ENCODE results near the gene ORMDL1.

Gene ORMDL1

GRCh38 chr2:189798312-189799029 is 14.3 kb upstream of the ORMDL1 start:
- peak; percentile 61 for TF ChIP-seq CTCF (IDR thresholded peaks at IDR 0.05; ENCODE audit: borderline replicate concordance, extremely low read depth, low read length, poor library complexity, severe bottlenecking)
- TF ChIP-seq EZH2 (IDR thresholded peaks at IDR 0.05; ENCODE audit: borderline replicate concordance, low read depth, low read length, severe bottlenecking) = no peak
- ATAC-seq (ENCODE audit: insufficient read depth, low read depth) = peak; percentile 83
- Histone ChIP-seq H4K20me1 (ENCODE audit: insufficient read depth, low read length) (peaks cover 4% of the 10 kb centered on the region; the same call in 1 of the 2 replicates), H3K4me2 (ENCODE audit: insufficient read depth, low read length) (no peak overlapping the region), H3K36me3 (ENCODE audit: insufficient read depth, low read length) (peaks cover 79% of the 10 kb centered on the region), H3K27ac (ENCODE audit: low read length) (no peak overlapping the region), H3K4me1 (ENCODE audit: insufficient read depth, low read length) (no peaks in the 10 kb centered on the region), H3K4me3 (ENCODE audit: low read depth in 1 of 2, low read length in 2 of 2) (no peak overlapping the region), H3K27me3 (ENCODE audit: insufficient read depth, low read length, poor library complexity) (no peaks in the 10 kb centered on the region), H3K9ac (ENCODE audit: low read depth, low read length) (no peak overlapping the region), H3K79me2 (ENCODE audit: insufficient read depth, low read length) (peaks cover 38% of the 10 kb centered on the region), H3K9me3 (ENCODE audit: insufficient read depth, low read length, severe bottlenecking) (no peaks in the 10 kb centered on the region), H2AFZ (ENCODE audit: low read depth, low read length) (no peak overlapping the region)
- DNase-seq = no peak

- H3K79me2 ChIP-seq (ENCODE audit: insufficient read depth, low read length) = peaks cover 41% of the 10 kb centered on the region
- TF ChIP-seq CTCF (IDR thresholded peaks at IDR 0.05; ENCODE audit: borderline replicate concordance, extremely low read depth, low read length, poor library complexity, severe bottlenecking) (no peak), EZH2 (IDR thresholded peaks at IDR 0.05; ENCODE audit: borderline replicate concordance, low read depth, low read length, severe bottlenecking) (no peak)
- no peak overlapping the region for H2AFZ ChIP-seq (ENCODE audit: low read depth, low read length)
- no peaks in the 10 kb centered on the region for H3K9me3 ChIP-seq (ENCODE audit: insufficient read depth, low read length, severe bottlenecking)
- no peak for ATAC-seq (ENCODE audit: insufficient read depth, low read depth)
- no peaks in the 10 kb centered on the region for H3K4me1 ChIP-seq (ENCODE audit: insufficient read depth, low read length)
- H3K36me3 ChIP-seq (ENCODE audit: insufficient read depth, low read length) = peaks cover 85% of the 10 kb centered on the region
- H3K4me2 ChIP-seq (ENCODE audit: insufficient read depth, low read length) = no peak overlapping the region
- no peak overlapping the region for H3K9ac ChIP-seq (ENCODE audit: low read depth, low read length)
- H3K27ac ChIP-seq (ENCODE audit: low read length) = no peak overlapping the region
- H3K4me3 ChIP-seq (ENCODE audit: low read depth in 1 of 2, low read length in 2 of 2) = no peak overlapping the region
- H3K27me3 ChIP-seq (ENCODE audit: insufficient read depth, low read length, poor library complexity) = no peaks in the 10 kb centered on the region
- DNase-seq = no peak
- H4K20me1 ChIP-seq (ENCODE audit: insufficient read depth, low read length) = peaks cover 4% of the 10 kb centered on the region; the same call in 1 of the 2 replicates
Measured at GRCh38 chr2:189797902-189798301, 13.8 kb upstream of the ORMDL1 start.

GRCh38 chr2:189794310-189794709 is 10.2 kb upstream of the ORMDL1 start:
- Histone ChIP-seq H3K36me3 (ENCODE audit: insufficient read depth, low read length) (peaks cover 66% of the 10 kb centered on the region), H3K9me3 (ENCODE audit: insufficient read depth, low read length, severe bottlenecking) (no peaks in the 10 kb centered on the region), H4K20me1 (ENCODE audit: insufficient read depth, low read length) (no peaks in the 10 kb centered on the region), H3K79me2 (ENCODE audit: insufficient read depth, low read length) (peaks cover 45% of the 10 kb centered on the region), H3K4me1 (ENCODE audit: insufficient read depth, low read length) (peaks cover 23% of the 10 kb centered on the region), H3K4me2 (ENCODE audit: insufficient read depth, low read length) (no peak overlapping the region), H3K27me3 (ENCODE audit: insufficient read depth, low read length, poor library complexity) (no peaks in the 10 kb centered on the region), H2AFZ (ENCODE audit: low read depth, low read length) (no peak overlapping the region), H3K9ac (ENCODE audit: low read depth, low read length) (no peak overlapping the region), H3K4me3 (ENCODE audit: low read depth in 1 of 2, low read length in 2 of 2) (no peak overlapping the region), H3K27ac (ENCODE audit: low read length) (no peak overlapping the region)
- DNase-seq = no peak
- TF ChIP-seq CTCF (IDR thresholded peaks at IDR 0.05; ENCODE audit: borderline replicate concordance, extremely low read depth, low read length, poor library complexity, severe bottlenecking) = no peak
- no peak for TF ChIP-seq EZH2 (IDR thresholded peaks at IDR 0.05; ENCODE audit: borderline replicate concordance, low read depth, low read length, severe bottlenecking)
- ATAC-seq (ENCODE audit: insufficient read depth, low read depth) = no peak
